NCI-H146 (cell line): ENCODE measurements around the gene CERK.
"Not testable (repeated sequence)": the region's sequence is repeated elsewhere in the genome, so short reads cannot be mapped to it uniquely, and the experiment has no call there.

ENCODE experiments used
- DNase-seq: peaks from one replicate; lab custom pipeline; 2025; lab: John Stamatoyannopoulos, UW

CERK gene

DNA sequence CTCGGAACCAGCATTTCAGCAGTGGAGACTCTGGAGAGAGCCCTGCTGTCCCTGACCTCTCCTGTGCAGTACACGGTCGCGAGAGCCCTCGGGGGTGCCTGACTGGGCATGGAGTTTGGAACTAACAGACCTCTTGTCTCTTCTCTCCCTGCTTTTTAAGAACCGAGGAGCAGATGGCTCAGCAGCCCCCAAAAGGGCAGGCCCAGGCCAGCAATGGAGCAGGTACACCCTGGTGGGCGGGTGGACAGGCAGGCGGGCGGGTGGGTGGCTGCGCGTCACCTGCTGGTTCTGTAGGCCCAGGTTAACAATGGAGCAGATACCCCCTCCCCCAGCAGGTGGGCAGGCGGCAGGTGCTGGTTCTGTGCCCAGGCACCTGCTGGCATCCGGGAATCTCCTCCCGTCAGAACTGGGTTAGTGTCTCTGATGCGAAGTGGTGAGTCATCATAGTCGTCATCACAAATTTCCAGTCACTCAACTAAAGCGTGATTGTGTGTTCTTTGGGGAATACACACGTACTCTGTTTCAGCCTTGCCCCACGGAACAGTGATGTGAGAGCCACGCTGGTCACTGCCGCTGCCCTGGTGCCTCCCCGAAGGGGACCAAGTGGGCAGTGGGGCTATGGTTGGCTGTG, 76.7 kb downstream of the CERK start:
- peak; percentile 37 for DNase-seq

- DNase-seq: no peak
Measured at GRCh38 chr22:46660604-46661201, 77.3 kb downstream of the CERK start.

- no peak for DNase-seq
Measured at GRCh38 chr22:46659791-46660186, 78.3 kb downstream of the CERK start.

- no peak for DNase-seq
Measured at GRCh38 chr22:46659059-46659790, 78.8 kb downstream of the CERK start.

- DNase-seq: no peak
Measured at GRCh38 chr22:46657996-46658947, 79.8 kb downstream of the CERK start.

GRCh38 chr22:46657655-46657953, 80.4 kb downstream of the CERK start:
- no peak for DNase-seq

DNA sequence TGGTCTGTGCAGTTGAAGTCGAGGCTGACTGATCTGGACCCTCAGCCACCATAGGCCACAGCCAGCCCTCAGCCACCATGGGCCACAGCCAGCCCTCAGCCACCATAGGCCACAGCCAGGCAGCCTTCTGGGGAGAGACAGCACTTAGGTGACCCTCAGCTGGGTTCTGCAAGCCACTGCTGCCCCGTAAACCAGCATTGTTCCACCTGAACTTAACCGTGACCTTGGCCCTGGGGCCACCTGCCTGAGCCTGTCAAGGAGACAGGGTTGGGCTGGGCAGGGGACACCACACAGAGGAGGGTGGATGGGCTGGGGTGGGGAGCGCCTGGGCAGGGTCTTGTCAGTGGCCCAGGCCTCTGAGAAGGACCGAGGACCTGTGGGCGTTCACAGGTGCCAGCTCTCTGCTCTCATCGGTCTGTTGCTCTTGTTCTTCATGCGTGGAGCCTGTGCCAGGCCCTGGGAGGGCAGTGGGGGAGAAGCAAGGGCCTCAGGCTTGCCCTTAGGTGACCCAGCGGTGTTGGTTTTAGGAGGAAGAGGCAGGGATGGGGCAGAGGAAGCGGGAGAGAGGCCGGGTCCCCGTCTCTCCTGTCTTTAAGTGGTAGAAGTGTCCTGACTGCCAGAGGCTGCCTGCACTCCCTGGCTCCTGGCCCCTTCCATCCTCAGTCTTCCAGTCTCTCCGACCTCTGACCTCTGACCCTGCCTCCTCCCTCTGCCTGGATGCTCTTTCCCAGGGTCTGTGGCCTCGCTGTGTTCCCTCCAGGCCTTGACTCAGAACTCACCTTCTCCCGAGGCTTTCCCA, 81.0 kb downstream of the CERK start:
- no peak for DNase-seq

GRCh38 chr22:46655861-46656608, 82.0 kb downstream of the CERK start:
- DNase-seq: no peak

- DNase-seq: no peak
Measured at GRCh38 chr22:46654927-46655595, 83.0 kb downstream of the CERK start.

- DNase-seq: no peak
Measured at GRCh38 chr22:46654426-46654825, 83.6 kb downstream of the CERK start.

DNA sequence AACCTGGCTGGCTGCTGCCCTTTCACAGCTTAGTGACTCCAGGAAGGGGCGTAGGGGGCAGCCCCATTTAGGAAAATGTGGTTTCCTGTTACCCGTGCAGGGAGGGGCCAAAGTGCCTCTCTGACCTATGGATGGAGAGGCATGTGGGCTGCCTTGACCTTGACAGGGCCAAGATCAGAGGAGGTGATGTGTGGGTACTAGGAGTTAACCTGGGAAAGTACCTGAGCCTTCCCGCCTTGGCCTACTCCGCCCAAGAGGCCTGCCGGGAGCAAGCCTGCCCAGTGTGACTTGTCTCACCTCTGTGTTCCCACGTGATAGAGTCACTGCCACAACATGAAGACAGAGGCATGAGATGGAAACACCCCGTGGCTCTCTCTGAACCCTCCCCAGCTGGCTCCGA, 84.5 kb downstream of the CERK start:
- no peak for DNase-seq

DNA sequence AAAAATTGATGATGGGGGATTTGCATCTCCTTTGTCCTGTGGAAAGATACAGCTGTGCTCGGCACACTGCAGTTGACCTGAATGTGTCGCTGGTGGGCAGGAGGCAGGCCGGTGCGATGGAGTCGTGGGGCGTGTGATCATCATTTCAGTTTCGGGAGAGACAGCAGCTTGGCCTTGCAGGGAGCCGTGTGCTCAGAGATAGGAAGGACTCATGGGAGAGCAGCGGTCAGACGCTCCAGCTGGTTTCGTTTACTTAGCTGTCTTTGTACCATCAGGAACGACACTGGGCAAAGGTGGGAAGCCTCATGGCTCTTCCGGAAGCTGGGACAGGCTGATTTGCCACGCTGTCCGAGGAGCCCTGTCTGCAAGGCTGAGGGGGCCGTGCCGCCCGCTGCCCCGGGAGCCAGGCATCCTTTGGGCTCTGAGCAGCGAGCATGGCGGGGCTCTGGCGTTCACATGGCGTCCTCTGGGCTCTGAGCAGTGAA, 85.2 kb downstream of the CERK start:
- DNase-seq: peak; percentile 81

DNA sequence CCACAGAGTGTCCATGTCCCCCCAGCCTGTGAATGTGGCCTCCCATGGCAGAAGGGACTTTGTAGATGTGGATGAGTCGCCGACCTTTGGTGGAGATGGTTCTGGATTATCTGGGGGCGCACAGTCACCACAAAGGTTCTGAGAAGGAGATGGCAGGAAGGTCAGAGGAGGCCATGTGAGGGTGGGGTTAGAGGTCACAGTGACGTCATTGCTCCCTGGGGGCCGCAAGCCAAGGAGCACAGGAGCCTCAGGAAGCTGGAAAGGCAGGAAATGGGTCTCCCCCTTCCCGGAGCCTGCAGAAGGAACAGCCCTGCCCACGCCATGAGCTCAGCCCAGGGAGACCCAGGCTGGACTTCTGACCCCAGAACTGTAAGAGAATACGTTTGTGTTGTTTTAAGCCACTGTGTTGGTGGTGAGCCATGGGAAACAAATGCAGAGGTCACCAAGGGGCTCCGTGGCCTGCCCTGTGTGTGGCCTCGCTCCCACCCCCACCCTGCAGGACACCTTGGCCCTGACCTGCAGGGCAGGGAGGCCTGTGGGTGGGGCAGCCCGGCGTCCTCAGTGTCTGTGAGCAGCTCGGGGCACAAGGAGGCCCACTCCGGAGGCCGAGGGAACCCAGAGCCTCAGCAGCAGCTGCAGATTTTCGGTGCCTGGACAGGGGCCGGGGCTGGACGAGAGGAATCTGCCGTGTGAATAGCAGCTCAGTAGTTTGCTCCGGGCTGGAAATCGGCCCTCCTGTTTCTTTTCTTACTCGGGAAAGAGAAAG, 85.8 kb downstream of the CERK start:
- DNase-seq: no peak

GRCh38 chr22:46651316-46651715, 86.7 kb downstream of the CERK start:
- DNase-seq: no peak

DNA sequence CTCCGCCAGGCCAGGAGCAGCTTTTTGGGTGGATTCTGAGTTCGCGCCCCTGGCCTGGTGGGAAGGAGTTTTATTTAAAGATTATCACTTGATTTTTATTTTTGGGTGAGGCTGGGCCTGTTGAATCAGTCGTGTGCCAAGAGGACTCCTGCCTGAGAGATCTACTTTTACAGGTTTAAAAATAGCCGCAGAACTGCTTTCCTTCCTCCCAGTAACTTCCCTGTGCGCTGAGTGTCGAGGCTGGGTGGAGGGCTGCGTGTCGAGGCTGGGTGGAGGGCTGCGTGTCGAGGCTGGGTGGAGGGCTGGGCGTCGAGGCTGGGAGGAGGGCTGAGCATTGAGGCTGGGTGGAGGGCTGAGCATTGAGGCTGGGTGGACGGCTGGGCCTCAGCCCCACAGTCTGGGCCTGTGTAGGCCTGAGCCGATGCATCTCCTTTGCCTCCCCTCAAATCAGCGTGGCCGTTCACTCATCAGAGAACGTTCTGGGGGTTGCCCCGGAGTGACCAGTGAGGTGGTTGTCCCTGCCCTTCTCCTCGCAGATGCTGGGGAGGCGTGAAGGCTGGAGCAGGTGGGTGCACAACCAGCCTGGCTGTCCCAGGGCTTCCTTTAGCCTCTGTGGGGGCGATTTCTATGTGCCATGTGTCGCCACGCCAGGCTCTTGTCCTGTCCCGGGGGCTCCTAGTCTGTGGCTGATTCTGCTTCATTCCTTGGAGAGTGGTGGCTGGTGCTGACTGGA, 87.8 kb downstream of the CERK start:
- DNase-seq: no peak

DNA sequence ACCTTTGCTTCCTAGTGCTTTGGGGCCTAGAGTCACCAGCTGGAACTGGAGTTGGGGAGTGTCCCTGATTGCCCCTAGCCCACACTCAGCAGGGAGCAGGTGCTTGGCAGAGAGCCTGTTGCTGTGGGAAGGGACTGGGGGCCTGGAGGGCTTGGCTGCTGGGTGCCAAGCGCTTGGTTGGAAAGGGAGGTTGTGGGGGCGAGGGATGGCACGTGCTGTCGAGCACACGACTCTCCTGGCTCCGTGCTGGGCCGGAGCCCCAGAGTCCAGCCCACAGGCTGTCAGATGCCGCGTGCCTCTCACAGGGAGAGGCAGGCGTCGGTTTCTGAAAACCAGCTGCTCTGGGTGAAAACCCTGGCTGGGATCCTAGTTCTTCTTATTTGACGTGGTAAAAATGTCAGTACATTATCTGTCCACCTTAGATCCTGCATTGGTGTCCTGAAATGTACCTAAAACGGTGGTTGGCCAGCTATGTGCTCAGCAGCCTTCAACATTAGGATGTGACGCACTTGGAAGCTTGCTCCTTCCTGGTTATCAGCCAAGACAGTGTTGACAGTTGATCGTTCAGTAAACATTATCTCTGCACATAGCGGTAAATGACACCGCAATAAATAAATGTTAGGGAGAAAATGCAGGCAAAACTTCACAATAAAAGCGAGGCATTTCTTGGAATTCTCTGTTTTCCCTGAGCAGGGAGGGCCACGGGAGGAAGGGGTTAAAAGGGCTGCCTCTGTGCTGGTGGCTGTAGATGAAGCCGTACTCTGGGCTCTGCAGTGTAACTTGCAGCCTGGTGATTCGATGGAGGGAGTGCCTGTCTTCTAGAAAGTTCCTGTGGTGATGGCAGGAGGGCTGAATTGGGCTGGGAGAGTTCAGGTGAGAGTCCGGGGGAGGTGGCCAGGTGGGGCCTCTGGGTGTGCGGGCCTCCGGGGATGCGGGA, 88.6 kb downstream of the CERK start:
- peak; percentile 40 for DNase-seq

GRCh38 chr22:46648225-46648820, 89.7 kb downstream of the CERK start:
- not testable (repeated sequence) for DNase-seq
